Osteocyte (in vitro differentiated cells): ENCODE measurements around the gene OR8D1. TPM values are rescaled to one million over a fixed set of nuclear protein-coding genes. Genes with fewer than 3 reads are reported as not detected.

ENCODE experiments used
- DNase-seq: peaks from one replicate; pipeline ENCODE4 v3.0.0; 2021; ENCODE audit warnings: mixed read lengths; ENCODE audit not compliant: unreplicated experiment; ENCODE audit errors: extremely low spot score
- H3K27ac Mint-ChIP-seq: one replicate; pipeline ENCODE4 v1.8.0; 2021; ENCODE audit warnings: mild to moderate bottlenecking, mixed read lengths; ENCODE audit not compliant: unreplicated experiment
- H3K27me3 Mint-ChIP-seq: one replicate; pipeline ENCODE4 v1.8.0; 2021; ENCODE audit warnings: mixed read lengths; ENCODE audit not compliant: unreplicated experiment
- H3K36me3 Mint-ChIP-seq: one replicate; pipeline ENCODE4 v1.8.0; 2021; ENCODE audit warnings: mixed read lengths; ENCODE audit not compliant: unreplicated experiment
- H3K4me1 Mint-ChIP-seq: one replicate; pipeline ENCODE4 v1.8.0; 2021; ENCODE audit warnings: mixed read lengths; ENCODE audit not compliant: unreplicated experiment
- H3K4me3 Mint-ChIP-seq: one replicate; pipeline ENCODE4 v1.8.0; 2021; ENCODE audit warnings: mild to moderate bottlenecking, moderate library complexity, mixed read lengths; ENCODE audit not compliant: unreplicated experiment
- H3K9me3 Mint-ChIP-seq: one replicate; pipeline ENCODE4 v1.8.0; 2021; ENCODE audit warnings: mixed read lengths; ENCODE audit not compliant: unreplicated experiment
- CTCF ChIP-seq: fragments of 200-600 bp; sonication (generic); IDR thresholded peaks from 2 replicates; pipeline ENCODE4 v1.5.0; 2021; ENCODE audit warnings: antibody characterized with exemption, mild to moderate bottlenecking, moderate library complexity
- total RNA-seq: library from RNA; stranded (reverse); gene quantifications from 2 replicates; pipeline ENCODE4 v1.2.1, GENCODE V29; 2021

OR8D1 gene
- total RNA-seq, 1 donor from 2014 or later: not detected

GRCh38 chr11:124339396-124340141 lies 25.8 kb upstream of the OR8D1 start:
- H3K27ac Mint-ChIP-seq: no peak overlapping the region
- no peaks in the 10 kb centered on the region for H3K27me3 Mint-ChIP-seq
- no peaks in the 10 kb centered on the region for H3K36me3 Mint-ChIP-seq
- no peaks in the 10 kb centered on the region for H3K4me1 Mint-ChIP-seq
- no peak for DNase-seq
- H3K4me3 Mint-ChIP-seq: no peak overlapping the region
- no peaks in the 10 kb centered on the region for H3K9me3 Mint-ChIP-seq
- TF ChIP-seq CTCF: no peak

GRCh38 chr11:124331873-124332272 lies 18.1 kb upstream of the OR8D1 start:
- no peak for TF ChIP-seq CTCF
- no peaks in the 10 kb centered on the region for H3K9me3 Mint-ChIP-seq
- no peaks in the 10 kb centered on the region for H3K36me3 Mint-ChIP-seq
- H3K27me3 Mint-ChIP-seq: peaks cover 13% of the 10 kb centered on the region
- no peak overlapping the region for H3K27ac Mint-ChIP-seq
- H3K4me3 Mint-ChIP-seq: no peak overlapping the region
- DNase-seq: no peak
- no peaks in the 10 kb centered on the region for H3K4me1 Mint-ChIP-seq

DNA sequence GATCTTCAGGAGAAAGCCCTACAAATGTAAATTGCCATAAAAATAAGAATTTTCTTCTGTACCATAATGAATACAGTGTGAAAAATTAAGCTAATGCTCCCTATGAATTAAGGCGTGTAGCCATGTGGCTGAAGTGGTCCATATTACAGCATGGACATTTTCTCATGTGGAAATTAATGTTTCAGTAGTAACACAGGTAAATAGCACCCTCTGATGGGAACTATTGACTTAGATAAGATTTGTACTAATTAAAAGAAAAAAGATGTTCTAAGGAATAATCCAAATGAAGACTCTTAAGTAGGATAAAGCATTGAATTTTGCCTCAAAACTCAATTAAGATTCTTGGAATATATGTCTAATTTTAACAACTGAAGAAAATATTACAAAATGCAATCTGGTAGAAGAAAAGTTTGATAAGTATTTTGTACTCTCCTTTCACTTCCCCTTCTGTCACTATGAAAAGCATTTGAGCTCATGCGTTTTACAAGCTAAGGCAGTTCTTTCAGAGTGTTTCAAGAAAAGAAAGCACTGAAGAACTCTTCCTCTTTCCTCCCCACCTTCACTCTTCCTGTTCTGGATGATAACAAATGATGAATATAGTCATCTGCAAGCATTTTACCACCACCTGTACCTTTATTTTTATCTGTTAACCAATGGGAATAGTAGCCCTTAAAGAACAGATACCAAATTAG lies 16.2 kb upstream of the OR8D1 start:
- TF ChIP-seq CTCF: no peak
- Mint-ChIP-seq H3K36me3 (no peaks in the 10 kb centered on the region), H3K9me3 (no peaks in the 10 kb centered on the region), H3K27ac (no peak overlapping the region), H3K4me1 (no peaks in the 10 kb centered on the region), H3K27me3 (peaks cover 13% of the 10 kb centered on the region), H3K4me3 (no peak overlapping the region)
- no peak for DNase-seq

DNA sequence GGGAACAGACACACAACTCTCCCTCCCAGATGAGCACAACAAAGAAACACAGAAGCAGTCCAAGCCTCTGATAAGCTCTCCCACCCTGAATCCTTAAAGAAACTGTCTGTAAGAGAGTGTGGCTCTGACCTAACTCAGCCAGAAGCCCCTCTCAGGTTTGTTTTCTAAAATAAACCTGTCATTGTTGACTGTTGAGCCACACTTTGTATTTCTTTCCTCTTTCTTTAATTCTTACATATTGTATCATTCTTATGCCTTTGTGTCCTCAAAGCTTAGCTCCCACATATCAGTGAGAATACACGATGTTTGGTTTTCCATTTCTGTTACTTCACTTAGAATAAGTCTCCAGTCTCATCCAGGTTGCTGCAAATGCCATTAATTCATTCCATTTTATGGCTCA lies 14.0 kb upstream of the OR8D1 start:
- Mint-ChIP-seq H3K4me1 (no peaks in the 10 kb centered on the region), H3K36me3 (no peaks in the 10 kb centered on the region), H3K4me3 (no peak overlapping the region), H3K27me3 (peaks cover 17% of the 10 kb centered on the region), H3K27ac (no peak overlapping the region), H3K9me3 (no peaks in the 10 kb centered on the region)
- no peak for DNase-seq
- no peak for TF ChIP-seq CTCF

DNA sequence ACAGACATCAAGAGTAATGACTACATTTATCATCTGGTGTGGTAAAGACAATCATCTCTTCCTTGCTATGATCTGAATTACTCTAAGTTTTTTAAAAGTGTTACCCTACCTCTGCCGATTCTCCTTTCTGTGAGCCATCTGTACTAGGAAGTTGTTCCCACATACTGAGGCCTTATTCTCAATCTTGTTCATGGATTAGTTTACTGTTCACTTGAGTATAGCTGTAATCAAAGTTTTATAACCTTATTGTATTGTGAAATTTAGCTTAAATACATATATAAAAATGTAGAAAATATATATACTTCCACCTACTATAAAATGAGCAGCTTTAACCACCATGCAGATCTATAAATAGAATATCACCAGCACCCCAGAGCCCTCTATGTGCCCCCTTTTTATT lies 8.6 kb upstream of the OR8D1 start:
- DNase-seq: no peak
- H3K4me1 Mint-ChIP-seq: no peaks in the 10 kb centered on the region
- no peaks in the 10 kb centered on the region for H3K36me3 Mint-ChIP-seq
- H3K27me3 Mint-ChIP-seq: peaks cover 5% of the 10 kb centered on the region
- H3K27ac Mint-ChIP-seq: no peak overlapping the region
- TF ChIP-seq CTCF: no peak
- H3K4me3 Mint-ChIP-seq: no peak overlapping the region
- H3K9me3 Mint-ChIP-seq: no peaks in the 10 kb centered on the region
